Vagina (tissue), 2 donors: Measurements from ENCODE around the gene AHCYL1.

ENCODE experiments used
- POLR2A ChIP-seq, 2 donors: fragments of 450-650 bp; IDR thresholded peaks; one replicate each; pipeline ENCODE4 v1.6.1; 2017; ENCODE audit warnings: antibody characterized with exemption in 2 of 2, mild to moderate bottlenecking in 2 of 2, moderate library complexity in 2 of 2
- POLR2AphosphoS5 ChIP-seq, 2 donors: sonication (generic); formaldehyde crosslinking; IDR thresholded peaks; one replicate each; pipeline ENCODE4 v1.9.0; 2017; ENCODE audit warnings: antibody characterized with exemption in 2 of 2, mild to moderate bottlenecking in 2 of 2, low read depth in 1 of 2; ENCODE audit not compliant: insufficient read depth in 1 of 2
- TF ChIP-seq, protein P1 (sequence below), 3 experiments: fragments of 450-650 bp in 2 of 3; fragments of 200-600 bp in 1 of 3; sonication (generic) in 1 of 3; IDR thresholded peaks; one replicate each; pipeline ENCODE4 v1.5.1; 2017 to 2019; ENCODE audit warnings: antibody characterized with exemption in 3 of 3, mild to moderate bottlenecking in 2 of 3, moderate library complexity in 2 of 3

DNA sequence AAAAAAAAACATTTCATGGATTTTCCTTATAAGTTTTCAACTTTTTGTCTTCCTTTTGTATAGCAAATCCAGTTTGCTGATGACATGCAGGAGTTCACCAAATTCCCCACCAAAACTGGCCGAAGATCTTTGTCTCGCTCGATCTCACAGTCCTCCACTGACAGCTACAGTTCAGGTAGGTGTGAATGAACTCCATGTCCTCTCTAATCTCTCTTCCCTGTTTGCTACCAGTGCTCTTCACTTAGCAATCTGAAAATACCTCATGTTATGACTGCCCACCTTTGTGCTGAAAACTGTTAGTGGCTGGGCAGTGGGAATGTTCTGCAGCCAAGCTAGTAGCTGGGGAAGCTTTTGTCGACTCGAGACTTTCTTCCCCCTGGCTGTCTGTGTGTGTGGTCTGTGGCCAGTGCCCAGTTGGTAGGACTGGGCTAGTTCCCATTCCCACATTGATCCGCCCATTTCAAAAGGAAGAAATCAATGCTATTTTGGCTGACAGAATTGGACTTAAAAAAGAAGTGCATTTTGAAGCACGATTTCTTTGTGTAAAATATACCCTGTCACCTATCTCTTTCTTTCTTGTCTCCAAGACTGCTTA, 24.5 kb downstream of the AHCYL1 start:
- TF ChIP-seq POLR2A (IDR thresholded peaks at IDR 0.05): no peak
- TF ChIP-seq, protein P1, sequence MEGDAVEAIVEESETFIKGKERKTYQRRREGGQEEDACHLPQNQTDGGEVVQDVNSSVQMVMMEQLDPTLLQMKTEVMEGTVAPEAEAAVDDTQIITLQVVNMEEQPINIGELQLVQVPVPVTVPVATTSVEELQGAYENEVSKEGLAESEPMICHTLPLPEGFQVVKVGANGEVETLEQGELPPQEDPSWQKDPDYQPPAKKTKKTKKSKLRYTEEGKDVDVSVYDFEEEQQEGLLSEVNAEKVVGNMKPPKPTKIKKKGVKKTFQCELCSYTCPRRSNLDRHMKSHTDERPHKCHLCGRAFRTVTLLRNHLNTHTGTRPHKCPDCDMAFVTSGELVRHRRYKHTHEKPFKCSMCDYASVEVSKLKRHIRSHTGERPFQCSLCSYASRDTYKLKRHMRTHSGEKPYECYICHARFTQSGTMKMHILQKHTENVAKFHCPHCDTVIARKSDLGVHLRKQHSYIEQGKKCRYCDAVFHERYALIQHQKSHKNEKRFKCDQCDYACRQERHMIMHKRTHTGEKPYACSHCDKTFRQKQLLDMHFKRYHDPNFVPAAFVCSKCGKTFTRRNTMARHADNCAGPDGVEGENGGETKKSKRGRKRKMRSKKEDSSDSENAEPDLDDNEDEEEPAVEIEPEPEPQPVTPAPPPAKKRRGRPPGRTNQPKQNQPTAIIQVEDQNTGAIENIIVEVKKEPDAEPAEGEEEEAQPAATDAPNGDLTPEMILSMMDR (IDR thresholded peaks at IDR 0.05): no peak
- no peak for TF ChIP-seq POLR2AphosphoS5 (IDR thresholded peaks at IDR 0.05; ENCODE audit: insufficient read depth in 1 of 2, low read depth in 1 of 2)
